ENCODE results near the gene ITGA1.

Gene ITGA1

GRCh38 chr5:52987711-52988331 is 200.1 kb downstream of the ITGA1 start:
- DNase-seq = no peak
- intact Hi-C loops (cut with DNase I) = loop anchor here (2.0 to 10.0 kb wide), 2 partner anchors 39 to 107 kb away; no protein-coding TSS in a partner anchor

- DNase-seq = peak in 1 of 10 donors; percentile 62
- intact Hi-C loops (cut with DNase I) = loop anchor here (2.0 to 10.0 kb wide), 2 partner anchors 40 to 106 kb away; no protein-coding TSS in a partner anchor
Measured at GRCh38 chr5:52988335-52989024, 200.8 kb downstream of the ITGA1 start.

- DNase-seq = peak in 8 of 10 donors; percentile 8 to 88 (median 50)
- intact Hi-C loops (cut with DNase I) = loop anchor here (2.0 to 10.0 kb wide), 2 partner anchors 40 to 106 kb away; no protein-coding TSS in a partner anchor
Measured at GRCh38 chr5:52989025-52989780, 201.5 kb downstream of the ITGA1 start, which contains the start of gene ITGA2. Gene ITGA2, plus strand, starts transcription at chr5:52989352. Its CDS starts 117 bp downstream, at chr5:52989469.

GRCh38 chr5:52989781-52990527 is 202.2 kb downstream of the ITGA1 start:
- peak; percentile 20 to 94 (median 59) for DNase-seq
- intact Hi-C loops (cut with DNase I) = loop anchor here (2.0 to 10.0 kb wide), 2 partner anchors 41 to 105 kb away; no protein-coding TSS in a partner anchor

- DNase-seq = no peak
- intact Hi-C loops (cut with DNase I) = no loop called here
Measured at GRCh38 chr5:52990528-52990925, 202.8 kb downstream of the ITGA1 start.

GRCh38 chr5:52993367-52993766 is 205.7 kb downstream of the ITGA1 start:
- intact Hi-C loops (cut with DNase I) = no loop called here
- DNase-seq = no peak

- no peak for DNase-seq
- intact Hi-C loops (cut with DNase I) = no loop called here
Measured at GRCh38 chr5:52994266-52994665, 206.6 kb downstream of the ITGA1 start.

- intact Hi-C loops (cut with DNase I) = no loop called here
- DNase-seq = no peak
Measured at GRCh38 chr5:52995095-52995494, 207.4 kb downstream of the ITGA1 start.

- no peak for DNase-seq
- intact Hi-C loops (cut with DNase I) = no loop called here
Measured at GRCh38 chr5:52995914-52996313, 208.2 kb downstream of the ITGA1 start.

GRCh38 chr5:52996979-52997378 is 209.3 kb downstream of the ITGA1 start:
- intact Hi-C loops (cut with DNase I) = no loop called here
- DNase-seq = no peak

- DNase-seq = peak in 6 of 10 donors; percentile 30 to 90 (median 46)
- intact Hi-C loops (cut with DNase I) = no loop called here
Measured at GRCh38 chr5:52997424-52997823, 209.7 kb downstream of the ITGA1 start.

GRCh38 chr5:52998552-52999313 is 211.0 kb downstream of the ITGA1 start:
- no peak for DNase-seq
- intact Hi-C loops (cut with DNase I) = no loop called here

- intact Hi-C loops (cut with DNase I) = no loop called here
Measured at GRCh38 chr5:52999344-52999949, 211.7 kb downstream of the ITGA1 start.

GRCh38 chr5:53001541-53001940 is 213.8 kb downstream of the ITGA1 start:
- DNase-seq = no peak
- intact Hi-C loops (cut with DNase I) = no loop called here

More at GRCh38 chr5:52999344-52999949, 211.7 kb downstream of the ITGA1 start:
- DNase-seq = no peak

- DNase-seq = no peak
- intact Hi-C loops (cut with DNase I) = no loop called here
Measured at GRCh38 chr5:53002491-53002890, 214.8 kb downstream of the ITGA1 start.

- intact Hi-C loops (cut with DNase I) = no loop called here
- no peak for DNase-seq
Measured at GRCh38 chr5:53003144-53003543, 215.4 kb downstream of the ITGA1 start.

GRCh38 chr5:53006911-53007890 is 219.5 kb downstream of the ITGA1 start:
- no peak for DNase-seq
- intact Hi-C loops (cut with DNase I) = no loop called here

- DNase-seq = no peak
- intact Hi-C loops (cut with DNase I) = no loop called here
Measured at GRCh38 chr5:53008751-53009150, 221.0 kb downstream of the ITGA1 start.
